Measurements from ENCODE around the gene SLC3A2. TPM values are rescaled to one million over a fixed set of nuclear protein-coding genes. Genes with fewer than 3 reads are reported as not detected.

Gene SLC3A2
- total RNA-seq: 156 and 171 TPM in 2 replicates

DNA sequence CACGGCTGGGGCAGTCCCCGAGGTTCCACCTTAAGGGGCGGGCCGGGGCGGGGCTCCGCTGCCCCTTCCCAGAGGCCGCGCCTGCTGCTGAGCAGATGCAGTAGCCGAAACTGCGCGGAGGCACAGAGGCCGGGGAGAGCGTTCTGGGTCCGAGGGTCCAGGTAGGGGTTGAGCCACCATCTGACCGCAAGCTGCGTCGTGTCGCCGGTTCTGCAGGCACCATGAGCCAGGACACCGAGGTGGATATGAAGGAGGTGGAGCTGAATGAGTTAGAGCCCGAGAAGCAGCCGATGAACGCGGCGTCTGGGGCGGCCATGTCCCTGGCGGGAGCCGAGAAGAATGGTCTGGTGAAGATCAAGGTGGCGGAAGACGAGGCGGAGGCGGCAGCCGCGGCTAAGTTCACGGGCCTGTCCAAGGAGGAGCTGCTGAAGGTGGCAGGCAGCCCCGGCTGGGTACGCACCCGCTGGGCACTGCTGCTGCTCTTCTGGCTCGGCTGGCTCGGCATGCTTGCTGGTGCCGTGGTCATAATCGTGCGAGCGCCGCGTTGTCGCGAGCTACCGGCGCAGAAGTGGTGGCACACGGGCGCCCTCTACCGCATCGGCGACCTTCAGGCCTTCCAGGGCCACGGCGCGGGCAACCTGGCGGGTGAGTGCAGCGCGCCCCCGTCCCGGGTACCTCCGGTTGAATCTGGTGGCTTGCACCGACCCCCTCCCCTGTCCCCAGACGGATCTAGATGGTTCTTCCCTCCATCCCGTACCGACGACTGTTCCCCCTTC lies at the start of gene SLC3A2:
Gene SLC3A2 (plus strand): TSS at position 94 of the 776 bp plus-strand sequence. CDS start 128 bp downstream, at position 222.

DNA sequence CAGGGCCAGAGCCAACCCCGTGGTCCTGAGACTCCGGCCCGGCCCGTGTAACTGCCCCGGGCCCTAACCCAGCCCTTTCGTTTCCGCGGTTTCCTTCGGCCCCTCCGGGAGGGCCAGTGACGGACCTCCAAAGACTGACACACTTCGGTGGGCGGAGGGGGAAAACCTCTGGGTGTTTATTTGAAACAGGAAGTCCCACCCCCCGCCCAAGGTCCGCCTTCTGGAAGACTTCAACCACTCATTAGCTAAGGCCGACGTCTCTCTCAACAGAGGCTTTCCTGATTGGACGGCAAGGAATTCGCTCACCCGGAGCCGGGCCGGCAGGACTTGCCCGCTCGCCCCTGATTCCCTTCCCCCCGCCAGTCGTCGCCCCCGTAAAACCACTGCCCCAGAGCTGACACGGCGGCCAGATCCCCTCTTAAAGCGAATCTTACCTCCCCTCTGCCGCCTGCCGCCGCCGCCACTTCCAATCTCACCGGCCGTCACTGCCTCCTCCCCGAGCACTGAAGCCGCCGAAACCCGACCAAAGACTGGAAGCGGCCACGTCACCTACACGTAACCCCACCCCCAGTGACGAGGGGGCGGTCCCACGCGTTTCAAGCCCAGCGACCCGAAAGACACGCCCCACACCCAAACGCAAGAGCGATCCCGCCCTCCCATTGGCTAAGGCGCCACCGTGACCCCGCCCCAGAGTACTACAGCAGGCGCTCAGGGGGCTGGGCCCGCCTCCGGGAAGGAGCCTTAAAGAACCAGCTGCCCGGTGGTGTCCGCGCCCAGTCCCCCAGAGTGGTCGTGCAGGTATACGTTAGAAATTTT lies 49.0 kb upstream of the SLC3A2 start, which contains the start of gene STX5:
Gene STX5 (minus strand): TSS at position 532 of the 816 bp plus-strand sequence. CDS start 808 bp downstream, outside the sequence.

DNA sequence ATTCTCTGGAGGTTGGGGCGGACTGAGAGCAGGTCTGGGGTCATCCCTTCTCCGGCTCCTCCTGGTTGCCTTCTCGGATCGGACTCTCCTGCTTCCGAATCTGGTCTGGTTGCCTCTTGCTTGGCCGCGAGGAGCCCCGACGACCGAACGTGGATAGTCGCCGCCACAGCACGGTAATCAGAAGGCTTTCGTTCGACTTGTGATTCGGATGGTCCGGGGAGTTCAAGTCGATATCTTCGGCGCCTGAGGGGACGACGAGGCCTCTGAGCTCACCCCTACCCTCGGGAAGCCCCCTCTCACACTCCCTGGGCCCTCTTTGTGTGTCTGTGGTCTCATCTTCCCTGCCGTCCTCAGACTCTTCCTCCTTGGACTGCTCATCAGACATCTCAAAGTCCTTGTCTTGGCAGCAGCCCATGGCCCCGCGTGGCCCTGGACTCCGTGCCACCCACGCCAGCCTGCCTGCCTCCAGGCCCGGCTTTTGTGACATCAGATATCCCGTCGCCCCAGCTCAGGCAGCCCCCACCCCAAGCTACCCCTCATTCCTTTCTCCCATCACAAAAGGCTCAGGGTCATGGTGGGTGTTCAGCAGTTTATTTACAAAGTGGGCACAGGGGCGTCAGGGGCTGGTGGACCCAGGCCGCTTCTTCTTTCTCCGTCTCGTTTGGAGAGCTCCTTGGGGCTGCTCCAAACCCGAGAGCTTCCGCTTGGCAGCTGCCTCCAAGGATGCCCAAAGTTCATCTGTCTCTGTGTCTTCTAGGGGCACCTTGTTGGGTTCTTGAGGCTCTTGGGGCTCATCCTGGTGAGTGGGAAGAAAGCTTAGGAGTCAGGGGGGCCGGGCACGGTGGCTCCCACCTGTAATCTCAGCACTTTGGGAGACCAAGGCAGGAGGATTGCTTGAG lies 48.1 kb upstream of the SLC3A2 start, which contains the start of gene TEX54:
Gene TEX54 (minus strand): TSS at position 506 of the 899 bp plus-strand sequence.

DNA sequence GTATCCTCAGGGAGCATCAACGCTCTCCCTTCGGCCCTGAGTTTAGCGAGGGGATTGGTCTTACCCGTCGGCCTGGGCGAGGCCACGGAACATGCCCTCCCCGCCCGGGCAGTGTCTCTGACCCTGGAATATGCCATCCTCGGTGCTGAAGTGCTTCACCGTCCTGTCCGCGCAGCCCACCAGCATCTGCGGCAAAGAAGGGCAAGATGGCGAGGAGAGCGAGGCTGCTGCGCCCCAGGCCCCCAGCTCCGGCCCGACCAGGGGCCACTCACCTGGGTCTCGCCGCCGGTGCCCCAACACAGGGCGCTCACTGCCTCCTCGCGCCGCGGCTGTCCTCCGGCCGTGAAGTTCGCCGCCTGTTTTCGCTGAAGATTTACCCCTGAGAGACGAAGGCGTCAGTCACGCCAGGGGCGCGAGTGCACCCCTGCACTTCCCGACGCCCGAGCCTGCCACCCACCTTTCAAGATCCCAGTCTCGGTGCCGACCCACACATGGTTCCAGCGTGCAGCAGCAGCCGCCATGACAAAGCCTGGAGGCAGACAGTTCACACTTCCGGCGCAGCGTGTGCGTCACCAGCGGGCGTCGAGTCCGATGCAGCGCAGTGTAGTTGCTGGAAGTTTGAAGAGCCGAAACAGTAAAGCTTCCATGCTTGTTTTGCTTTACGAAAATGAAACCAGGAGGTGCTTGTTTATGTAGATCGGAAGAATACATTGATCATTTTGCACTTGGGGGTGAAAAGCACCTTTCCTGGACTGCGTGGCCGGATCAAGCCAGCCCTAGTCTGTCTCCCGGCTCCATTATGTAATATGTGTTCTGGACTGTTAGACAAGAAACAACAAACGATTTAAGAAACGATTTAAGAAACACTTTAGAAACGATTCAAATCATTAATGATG lies 41.4 kb upstream of the SLC3A2 start, which contains the start of gene WDR74:
Gene WDR74 (minus strand): TSS at position 541 of the 896 bp plus-strand sequence. CDS start 20 bp downstream, at position 521.

DNA sequence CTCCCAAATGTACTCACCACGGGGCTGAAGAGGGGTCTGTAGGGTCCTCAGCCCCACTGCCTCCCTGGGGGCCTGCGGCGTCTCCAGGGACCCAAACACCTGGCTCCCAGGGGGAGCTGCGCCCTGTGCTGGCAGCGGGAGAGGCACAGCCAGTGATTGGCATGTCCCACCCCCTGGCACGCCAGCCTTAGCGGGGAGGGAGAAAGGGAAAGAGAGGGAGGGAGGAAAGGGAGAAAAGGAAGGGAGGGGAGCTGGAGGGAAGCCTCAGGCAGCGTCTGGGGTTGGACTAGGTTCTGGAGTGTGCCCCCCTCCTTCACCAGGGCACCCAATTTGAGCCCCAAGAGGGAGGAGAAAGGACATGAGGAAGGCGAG lies 40.5 kb downstream of the SLC3A2 start, which contains the start of gene CHRM1:
Gene CHRM1 (minus strand): TSS at position 163 of the 372 bp plus-strand sequence. CDS start 10,263 bp downstream, outside the sequence.

Other genes starting within 250 kb of the SLC3A2 start
- gene GANAB, start 234.3 kb upstream of the SLC3A2 start, total RNA-seq: 220 and 258 TPM in 2 replicates
- 28.9 and 31.1 TPM in 2 replicates for gene INTS5, start 227.6 kb upstream of the SLC3A2 start, total RNA-seq
- 72.4 TPM in 2 replicates for gene C11orf98, start 215.7 kb upstream of the SLC3A2 start, total RNA-seq
- gene CSKMT, start 215.6 kb upstream of the SLC3A2 start, total RNA-seq: 3.5 and 3.8 TPM in 2 replicates
- gene UQCC3, start 209.2 kb upstream of the SLC3A2 start, total RNA-seq: 11.8 and 15.9 TPM in 2 replicates
- gene LBHD1, start 208.6 kb upstream of the SLC3A2 start, total RNA-seq: 2.2 and 2.8 TPM in 2 replicates
- 110 and 132 TPM in 2 replicates for gene UBXN1, start 201.8 kb upstream of the SLC3A2 start, total RNA-seq
- gene LRRN4CL, start 191.4 kb upstream of the SLC3A2 start, total RNA-seq: 0.05 TPM in 1 of 2 replicates, not detected in the other
- 28.1 and 37.9 TPM in 2 replicates for gene BSCL2, start 173.5 kb upstream of the SLC3A2 start, total RNA-seq
- not detected in 2 replicates for gene GNG3, start 173.2 kb upstream of the SLC3A2 start, total RNA-seq
- 8.7 and 10.3 TPM in 2 replicates for gene HNRNPUL2, start 153.4 kb upstream of the SLC3A2 start, total RNA-seq
- 28.2 and 32.2 TPM in 2 replicates for gene TTC9C, start 152.4 kb upstream of the SLC3A2 start, total RNA-seq
- gene ZBTB3, start 126.7 kb upstream of the SLC3A2 start, total RNA-seq: 8.0 and 14.2 TPM in 2 replicates
- 78.9 and 90.7 TPM in 2 replicates for gene POLR2G, start 119.3 kb upstream of the SLC3A2 start, total RNA-seq
- gene TAF6L, start 109.5 kb upstream of the SLC3A2 start, total RNA-seq: 23.3 and 24.0 TPM in 2 replicates
- gene TMEM179B, start 93.5 kb upstream of the SLC3A2 start, total RNA-seq: 63.6 and 66.8 TPM in 2 replicates
- 25.3 and 27.1 TPM in 2 replicates for gene TMEM223, start 88.9 kb upstream of the SLC3A2 start, total RNA-seq
- 36.0 and 45.9 TPM in 2 replicates for gene NXF1, start 75.5 kb upstream of the SLC3A2 start, total RNA-seq
- 26.4 and 28.9 TPM in 2 replicates for gene STX5, start 48.8 kb upstream of the SLC3A2 start, total RNA-seq
- not detected in 2 replicates for gene TEX54, start 48.1 kb upstream of the SLC3A2 start, total RNA-seq
- 58.9 and 62.4 TPM in 2 replicates for gene WDR74, start 41.3 kb upstream of the SLC3A2 start, total RNA-seq
- 0.07 TPM in 1 of 2 replicates, not detected in the other for gene CHRM1, start 40.5 kb downstream of the SLC3A2 start, total RNA-seq
- gene SLC22A6, start 104.1 kb downstream of the SLC3A2 start, total RNA-seq: not detected in 2 replicates
- not detected in 2 replicates for gene SLC22A8, start 134.9 kb downstream of the SLC3A2 start, total RNA-seq